ENCODE measurements around the gene PRPF19.

DNA sequence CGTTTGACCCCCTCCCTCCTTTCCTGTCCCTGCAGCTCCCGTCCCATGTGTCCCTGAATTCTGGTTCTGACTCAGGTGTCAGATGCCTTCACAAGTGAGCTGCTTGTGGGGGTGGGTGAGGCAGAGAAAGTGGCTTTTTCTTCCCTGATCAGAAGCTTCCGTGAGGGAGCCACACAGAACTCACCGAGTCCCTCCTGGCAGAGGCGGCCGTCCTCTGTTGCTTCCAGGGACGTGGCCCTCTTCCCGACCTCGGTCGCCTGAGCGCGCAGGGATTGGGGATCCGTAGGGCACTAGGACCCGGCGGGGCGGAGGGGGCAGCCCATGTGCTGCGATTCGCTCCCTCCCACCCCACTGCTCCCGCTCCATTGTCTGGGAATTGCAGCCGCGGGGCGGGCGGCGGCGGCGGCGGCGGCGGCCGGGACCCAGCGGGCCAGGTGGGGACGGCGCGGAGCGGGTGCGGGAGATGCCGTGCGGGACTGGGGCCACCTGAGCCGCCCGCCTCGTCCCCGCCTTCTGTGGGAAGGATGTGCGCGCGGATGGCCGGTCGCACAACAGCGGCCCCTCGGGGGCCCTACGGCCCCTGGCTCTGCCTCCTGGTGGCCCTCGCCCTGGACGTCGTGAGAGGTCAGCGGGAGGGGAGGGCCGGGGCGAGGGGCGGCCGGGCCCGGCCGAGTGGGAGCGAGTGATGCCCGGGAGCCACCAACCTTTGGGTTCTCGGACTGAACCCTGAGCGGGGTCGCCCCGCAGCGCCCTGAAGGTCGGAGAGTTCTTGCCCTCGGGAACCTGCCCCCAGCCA lies 17.9 kb upstream of the PRPF19 start, which contains the start of gene TMEM132A:
- no peak for TF ChIP-seq POLR2A (IDR thresholded peaks at IDR 0.05)
- TF ChIP-seq, protein P1, sequence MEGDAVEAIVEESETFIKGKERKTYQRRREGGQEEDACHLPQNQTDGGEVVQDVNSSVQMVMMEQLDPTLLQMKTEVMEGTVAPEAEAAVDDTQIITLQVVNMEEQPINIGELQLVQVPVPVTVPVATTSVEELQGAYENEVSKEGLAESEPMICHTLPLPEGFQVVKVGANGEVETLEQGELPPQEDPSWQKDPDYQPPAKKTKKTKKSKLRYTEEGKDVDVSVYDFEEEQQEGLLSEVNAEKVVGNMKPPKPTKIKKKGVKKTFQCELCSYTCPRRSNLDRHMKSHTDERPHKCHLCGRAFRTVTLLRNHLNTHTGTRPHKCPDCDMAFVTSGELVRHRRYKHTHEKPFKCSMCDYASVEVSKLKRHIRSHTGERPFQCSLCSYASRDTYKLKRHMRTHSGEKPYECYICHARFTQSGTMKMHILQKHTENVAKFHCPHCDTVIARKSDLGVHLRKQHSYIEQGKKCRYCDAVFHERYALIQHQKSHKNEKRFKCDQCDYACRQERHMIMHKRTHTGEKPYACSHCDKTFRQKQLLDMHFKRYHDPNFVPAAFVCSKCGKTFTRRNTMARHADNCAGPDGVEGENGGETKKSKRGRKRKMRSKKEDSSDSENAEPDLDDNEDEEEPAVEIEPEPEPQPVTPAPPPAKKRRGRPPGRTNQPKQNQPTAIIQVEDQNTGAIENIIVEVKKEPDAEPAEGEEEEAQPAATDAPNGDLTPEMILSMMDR (IDR thresholded peaks at IDR 0.05): no peak
